Lower leg skin (tissue), 3 donors: ENCODE results near the gene IL12RB2.

Experiments
- POLR2A ChIP-seq, 2 donors: fragments of 450-650 bp; IDR thresholded peaks; one replicate each; pipeline ENCODE4 v1.6.1; 2016 to 2017; ENCODE audit warnings: antibody characterized with exemption in 2 of 2, mild to moderate bottlenecking in 1 of 2, moderate library complexity in 1 of 2
- TF ChIP-seq, protein P1 (sequence below), 3 donors: fragments of 450-650 bp; IDR thresholded peaks; one replicate each; pipeline ENCODE4 v1.5.1; 2016; ENCODE audit warnings: antibody characterized with exemption in 3 of 3, mild to moderate bottlenecking in 3 of 3, moderate library complexity in 2 of 3

- TF ChIP-seq, protein P1, sequence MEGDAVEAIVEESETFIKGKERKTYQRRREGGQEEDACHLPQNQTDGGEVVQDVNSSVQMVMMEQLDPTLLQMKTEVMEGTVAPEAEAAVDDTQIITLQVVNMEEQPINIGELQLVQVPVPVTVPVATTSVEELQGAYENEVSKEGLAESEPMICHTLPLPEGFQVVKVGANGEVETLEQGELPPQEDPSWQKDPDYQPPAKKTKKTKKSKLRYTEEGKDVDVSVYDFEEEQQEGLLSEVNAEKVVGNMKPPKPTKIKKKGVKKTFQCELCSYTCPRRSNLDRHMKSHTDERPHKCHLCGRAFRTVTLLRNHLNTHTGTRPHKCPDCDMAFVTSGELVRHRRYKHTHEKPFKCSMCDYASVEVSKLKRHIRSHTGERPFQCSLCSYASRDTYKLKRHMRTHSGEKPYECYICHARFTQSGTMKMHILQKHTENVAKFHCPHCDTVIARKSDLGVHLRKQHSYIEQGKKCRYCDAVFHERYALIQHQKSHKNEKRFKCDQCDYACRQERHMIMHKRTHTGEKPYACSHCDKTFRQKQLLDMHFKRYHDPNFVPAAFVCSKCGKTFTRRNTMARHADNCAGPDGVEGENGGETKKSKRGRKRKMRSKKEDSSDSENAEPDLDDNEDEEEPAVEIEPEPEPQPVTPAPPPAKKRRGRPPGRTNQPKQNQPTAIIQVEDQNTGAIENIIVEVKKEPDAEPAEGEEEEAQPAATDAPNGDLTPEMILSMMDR (IDR thresholded peaks at IDR 0.05): no peak
- TF ChIP-seq POLR2A (IDR thresholded peaks at IDR 0.05): no peak
Observed at GRCh38 chr1:67372898-67373297, 65.2 kb downstream of the IL12RB2 start.
